Measurements from ENCODE around the gene NUMB.

The NUMB gene

GRCh38 chr14:73245480-73246325 is 212.6 kb downstream of the NUMB start:
- no peak for DNase-seq (ENCODE audit: low read depth)

- DNase-seq (ENCODE audit: low read depth): no peak
Measured at GRCh38 chr14:73244541-73245290, 213.6 kb downstream of the NUMB start.

GRCh38 chr14:73243748-73244147 is 214.6 kb downstream of the NUMB start:
- DNase-seq (ENCODE audit: low read depth): no peak

- DNase-seq (ENCODE audit: low read depth): no peak
Measured at GRCh38 chr14:73243341-73243740, 215.0 kb downstream of the NUMB start.

- DNase-seq (ENCODE audit: low read depth): no peak
Measured at GRCh38 chr14:73242357-73242901, 215.9 kb downstream of the NUMB start.

- no peak for DNase-seq (ENCODE audit: low read depth)
Measured at GRCh38 chr14:73241481-73242165, 216.7 kb downstream of the NUMB start.

GRCh38 chr14:73240816-73241480 is 217.4 kb downstream of the NUMB start:
- DNase-seq (ENCODE audit: low read depth): no peak

GRCh38 chr14:73239393-73240241 is 218.7 kb downstream of the NUMB start:
- no peak for DNase-seq (ENCODE audit: low read depth)

GRCh38 chr14:73238941-73239340 is 219.4 kb downstream of the NUMB start:
- no peak for DNase-seq (ENCODE audit: low read depth)

GRCh38 chr14:73238424-73238852 is 219.9 kb downstream of the NUMB start:
- no peak for DNase-seq (ENCODE audit: low read depth)

GRCh38 chr14:73237786-73238423 is 220.4 kb downstream of the NUMB start:
- no peak for DNase-seq (ENCODE audit: low read depth)

- no peak for DNase-seq (ENCODE audit: low read depth)
Measured at GRCh38 chr14:73237219-73237785, 221.0 kb downstream of the NUMB start, which contains the start of gene PAPLN. Gene PAPLN (plus strand): TSS chr14:73237506. CDS start chr14:73239779, 2,273 bp downstream.

- no peak for DNase-seq (ENCODE audit: low read depth)
Measured at GRCh38 chr14:73236752-73237218, 221.6 kb downstream of the NUMB start.

GRCh38 chr14:73236157-73236556 is 222.2 kb downstream of the NUMB start:
- DNase-seq (ENCODE audit: low read depth): no peak

GRCh38 chr14:73235531-73236155 is 222.7 kb downstream of the NUMB start:
- DNase-seq (ENCODE audit: low read depth): no peak

- no peak for DNase-seq (ENCODE audit: low read depth)
Measured at GRCh38 chr14:73234586-73235394, 223.6 kb downstream of the NUMB start.

- DNase-seq (ENCODE audit: low read depth): no peak
Measured at GRCh38 chr14:73234029-73234428, 224.3 kb downstream of the NUMB start.

GRCh38 chr14:73233564-73233963 is 224.8 kb downstream of the NUMB start:
- DNase-seq (ENCODE audit: low read depth): no peak

All from activated gamma-delta T cell treated with anti-CD3 and anti-CD28 coated beads, Interleukin-2, amount 50 U/mL, for 16 hours (primary cell).